IPS-18a (cell line): ENCODE measurements around the gene CNST.
"Not testable (repeated sequence)": the region's sequence is repeated elsewhere in the genome, so short reads cannot be mapped to it uniquely, and the experiment has no call there.

Experiments used
- H3K27ac ChIP-seq: one replicate; pipeline ENCODE4 v1.5.1; 2013; ENCODE audit warnings: low read length
- H3K27me3 ChIP-seq: one replicate; pipeline ENCODE4 v1.6.1; 2013; ENCODE audit warnings: mild to moderate bottlenecking, low read length; ENCODE audit not compliant: control insufficient read depth, insufficient read depth
- H3K36me3 ChIP-seq: one replicate; pipeline ENCODE4 v1.6.1; 2013; ENCODE audit warnings: low read depth, low read length; ENCODE audit not compliant: control insufficient read depth
- H3K4me1 ChIP-seq: one replicate; pipeline ENCODE4 v1.6.1; 2013; ENCODE audit warnings: low read depth, low read length; ENCODE audit not compliant: control insufficient read depth
- H3K4me3 ChIP-seq: one replicate; pipeline ENCODE4 v1.5.1; 2013; ENCODE audit warnings: low read length
- H3K9ac ChIP-seq: one replicate; pipeline ENCODE4 v1.6.1; 2013; ENCODE audit warnings: mild to moderate bottlenecking, low read length, moderate library complexity
- H3K9me3 ChIP-seq: one replicate; pipeline ENCODE4 v1.6.1; 2013; ENCODE audit warnings: low read depth, low read length; ENCODE audit not compliant: control insufficient read depth

CNST gene

GRCh38 chr1:246683521-246683920, 117.3 kb downstream of the CNST start:
- no peaks in the 10 kb centered on the region for H3K4me1 ChIP-seq
- no peak overlapping the region for H3K9ac ChIP-seq
- H3K9me3 ChIP-seq, result no peaks in the 10 kb centered on the region

DNA sequence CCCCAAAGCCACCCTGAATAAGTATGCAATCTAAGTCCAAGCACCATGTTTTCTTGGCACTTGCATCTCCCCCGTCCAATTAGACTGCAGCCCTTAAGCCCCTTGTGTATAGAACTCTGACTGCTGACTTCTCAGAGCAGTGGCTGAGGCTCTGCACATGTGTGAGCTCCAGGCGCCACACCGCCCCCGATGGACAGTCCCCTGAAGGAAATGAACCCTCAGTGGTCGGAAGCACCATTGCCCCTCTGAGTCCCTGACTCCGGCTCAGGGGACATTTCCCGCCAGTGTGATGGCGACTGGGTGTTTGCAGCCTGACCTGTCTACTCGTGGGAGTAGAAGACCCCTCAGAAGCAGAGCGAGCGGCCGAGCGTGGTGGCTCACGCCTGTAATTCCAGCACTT, 120.7 kb downstream of the CNST start:
- no peak overlapping the region for H3K9ac ChIP-seq
- H3K36me3 ChIP-seq, result no peaks in the 10 kb centered on the region
- H3K4me3 ChIP-seq, result no peak overlapping the region
- no peak overlapping the region for H3K27ac ChIP-seq
- H3K4me1 ChIP-seq, result no peaks in the 10 kb centered on the region
- no peaks in the 10 kb centered on the region for H3K9me3 ChIP-seq
- no peaks in the 10 kb centered on the region for H3K27me3 ChIP-seq

More at GRCh38 chr1:246683521-246683920, 117.3 kb downstream of the CNST start:
- Histone ChIP-seq H3K27me3 (no peaks in the 10 kb centered on the region), H3K4me3 (no peak overlapping the region), H3K27ac (no peak overlapping the region), H3K36me3 (no peaks in the 10 kb centered on the region)

- H3K27ac ChIP-seq, result no peak overlapping the region
- no peak overlapping the region for H3K9ac ChIP-seq
These were observed 123.3 kb downstream of the CNST start for GRCh38 chr1:246689409-246690008.

GRCh38 chr1:246690100-246690499, 123.8 kb downstream of the CNST start:
- peaks cover 4% of the 10 kb centered on the region for H3K9me3 ChIP-seq
- no peak overlapping the region for H3K27ac ChIP-seq
- H3K9ac ChIP-seq, result no peak overlapping the region
- no peak overlapping the region for H3K4me3 ChIP-seq
- no peaks in the 10 kb centered on the region for H3K27me3 ChIP-seq
- no peaks in the 10 kb centered on the region for H3K4me1 ChIP-seq
- H3K36me3 ChIP-seq, result no peaks in the 10 kb centered on the region

More at GRCh38 chr1:246689409-246690008, 123.3 kb downstream of the CNST start:
- Histone ChIP-seq H3K27me3 (no peaks in the 10 kb centered on the region), H3K4me3 (no peak overlapping the region), H3K4me1 (no peaks in the 10 kb centered on the region), H3K36me3 (no peaks in the 10 kb centered on the region), H3K9me3 (peaks cover 4% of the 10 kb centered on the region)

- Histone ChIP-seq H3K9ac (no peak overlapping the region), H3K4me3 (no peak overlapping the region), H3K27me3 (no peaks in the 10 kb centered on the region), H3K9me3 (peaks cover 4% of the 10 kb centered on the region), H3K27ac (no peak overlapping the region), H3K36me3 (no peaks in the 10 kb centered on the region), H3K4me1 (no peaks in the 10 kb centered on the region)
These were observed 125.6 kb downstream of the CNST start for GRCh38 chr1:246691622-246692495.

DNA sequence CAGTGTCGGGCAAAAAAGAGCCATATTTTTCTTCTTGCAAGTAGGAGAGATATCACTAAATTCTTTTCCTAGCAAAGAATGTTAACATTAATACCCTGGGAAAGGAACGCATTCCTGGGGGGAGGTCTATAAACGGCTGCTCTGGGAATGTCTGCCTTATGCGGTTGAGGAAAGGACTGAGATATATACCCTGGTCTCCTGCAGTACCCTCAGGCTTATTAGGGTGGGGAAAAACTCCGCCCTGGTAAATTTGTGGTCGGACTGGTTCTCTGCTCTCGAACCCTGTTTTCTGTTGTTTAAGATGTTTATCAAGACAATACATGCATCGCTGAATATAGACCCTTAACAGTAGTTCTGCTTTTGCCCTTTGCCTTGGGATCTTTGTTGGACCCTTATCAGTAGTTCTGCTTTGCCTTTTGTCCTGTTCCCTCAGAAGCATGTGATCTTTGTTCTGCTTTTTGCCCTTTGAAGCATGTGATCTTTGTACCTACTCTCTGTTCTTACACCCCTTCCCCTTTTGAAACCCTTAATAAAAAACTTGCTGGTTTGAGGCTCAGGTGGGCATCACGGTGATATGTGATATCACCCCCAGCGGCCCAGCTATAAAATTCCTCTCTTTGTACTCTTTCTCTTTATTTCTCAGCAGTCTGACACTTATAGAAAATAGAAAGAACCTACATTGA, 128.1 kb downstream of the CNST start:
- not testable (repeated sequence) for H3K27me3 ChIP-seq, H3K9me3 ChIP-seq, H3K9ac ChIP-seq, H3K4me1 ChIP-seq, H3K36me3 ChIP-seq, H3K27ac ChIP-seq, H3K4me3 ChIP-seq

DNA sequence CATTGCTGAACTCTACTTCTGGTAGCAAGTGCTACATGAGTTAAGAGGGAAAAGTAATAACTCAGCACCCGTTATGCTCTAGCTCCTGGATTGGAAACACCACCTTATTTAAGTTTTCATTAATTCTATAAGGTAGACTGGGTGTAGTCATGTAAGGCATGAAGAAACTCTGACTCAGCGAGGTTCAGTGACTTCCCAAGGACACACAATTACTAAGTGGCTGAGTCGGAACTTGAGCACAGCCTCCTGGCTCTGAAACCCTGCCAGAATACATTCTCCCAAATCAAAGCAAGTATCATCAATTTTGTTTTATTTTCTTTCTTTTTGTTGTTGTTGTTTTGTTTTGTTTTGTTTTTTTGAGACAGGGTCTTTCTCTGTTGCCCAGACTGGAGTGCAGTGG, 128.9 kb downstream of the CNST start:
- H3K9me3 ChIP-seq, result peaks cover 4% of the 10 kb centered on the region
- no peaks in the 10 kb centered on the region for H3K4me1 ChIP-seq
- H3K27ac ChIP-seq, result no peak overlapping the region
- no peak overlapping the region for H3K9ac ChIP-seq
- no peaks in the 10 kb centered on the region for H3K27me3 ChIP-seq
- H3K4me3 ChIP-seq, result no peak overlapping the region
- no peaks in the 10 kb centered on the region for H3K36me3 ChIP-seq

- no peak overlapping the region for H3K9ac ChIP-seq
- no peaks in the 10 kb centered on the region for H3K4me1 ChIP-seq
- H3K27ac ChIP-seq, result no peak overlapping the region
- no peak overlapping the region for H3K4me3 ChIP-seq
- H3K27me3 ChIP-seq, result no peaks in the 10 kb centered on the region
- H3K9me3 ChIP-seq, result peaks cover 4% of the 10 kb centered on the region
- no peaks in the 10 kb centered on the region for H3K36me3 ChIP-seq
These were observed 129.4 kb downstream of the CNST start for GRCh38 chr1:246695666-246696065.

DNA sequence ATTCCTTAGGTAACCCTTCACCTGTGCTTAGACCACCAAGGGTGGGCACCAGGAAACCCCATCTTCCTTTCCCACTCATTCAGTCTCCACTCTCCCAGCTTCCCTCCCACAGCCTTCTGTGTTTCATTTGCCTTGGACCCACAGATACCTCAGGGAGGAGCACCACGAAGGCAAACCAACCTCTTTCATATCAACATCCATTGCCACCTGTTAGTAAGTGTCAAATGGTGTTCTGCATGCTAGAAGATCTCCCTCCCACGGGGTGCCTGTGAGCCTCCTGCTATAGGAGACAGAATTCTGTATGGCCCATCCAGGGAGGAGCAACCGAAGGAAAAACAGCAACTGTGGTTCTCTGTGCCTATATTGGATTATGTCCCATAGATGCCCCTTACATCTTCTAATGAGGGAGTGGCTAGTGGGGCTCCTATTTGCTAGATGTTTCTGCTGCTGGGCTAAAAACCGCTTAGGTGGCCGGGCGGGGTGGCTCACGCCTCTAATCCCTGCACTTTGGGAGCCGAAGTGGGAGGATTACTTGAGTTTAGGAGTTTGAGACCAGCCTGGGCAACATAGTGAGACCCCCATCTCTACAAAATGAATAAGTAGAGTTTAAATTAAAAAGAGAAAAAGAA, 132.3 kb downstream of the CNST start:
- Histone ChIP-seq H3K27ac (no peak overlapping the region), H3K27me3 (no peaks in the 10 kb centered on the region), H3K9me3 (no peaks in the 10 kb centered on the region), H3K36me3 (no peaks in the 10 kb centered on the region), H3K9ac (no peak overlapping the region), H3K4me3 (no peak overlapping the region), H3K4me1 (no peaks in the 10 kb centered on the region)

DNA sequence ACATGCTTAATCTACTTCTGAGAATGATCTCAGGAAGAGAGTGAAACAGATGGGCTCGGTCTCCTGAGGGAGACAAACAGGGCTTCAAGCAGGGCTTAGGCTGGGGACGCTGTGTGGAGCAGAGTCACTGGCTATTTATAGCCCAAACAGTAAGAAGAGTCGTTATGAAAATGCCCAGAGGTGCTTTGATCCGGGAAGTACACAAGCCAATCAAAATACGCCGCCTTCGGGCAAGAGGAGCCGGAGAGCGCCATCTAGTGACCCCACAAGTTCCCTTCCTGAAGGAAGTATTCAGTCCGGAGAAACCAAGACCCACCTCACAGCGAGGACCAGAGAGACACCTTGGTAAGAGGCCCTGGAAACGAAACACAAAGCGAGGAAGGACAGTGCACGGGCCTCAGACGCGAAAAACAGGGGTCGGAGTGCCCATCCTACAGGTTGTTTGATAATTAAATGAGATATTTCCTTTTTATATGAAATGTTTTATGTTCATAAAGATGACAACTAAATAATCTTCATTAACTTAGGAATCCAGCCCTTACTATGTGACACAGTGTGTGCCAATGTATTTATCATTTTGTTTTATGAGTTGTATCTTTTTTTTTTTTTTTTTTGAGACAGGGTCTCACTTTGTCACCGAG, 133.0 kb downstream of the CNST start:
- Histone ChIP-seq H3K27me3 (no peaks in the 10 kb centered on the region), H3K9me3 (no peaks in the 10 kb centered on the region), H3K9ac (no peak overlapping the region), H3K36me3 (no peaks in the 10 kb centered on the region), H3K27ac (no peak overlapping the region), H3K4me3 (no peak overlapping the region), H3K4me1 (no peaks in the 10 kb centered on the region)

GRCh38 chr1:246703581-246703980, 137.3 kb downstream of the CNST start:
- Histone ChIP-seq H3K4me1 (no peaks in the 10 kb centered on the region), H3K4me3 (no peak overlapping the region)

More at GRCh38 chr1:246703581-246703980, 137.3 kb downstream of the CNST start:
- Histone ChIP-seq H3K36me3 (no peaks in the 10 kb centered on the region), H3K9ac (no peak overlapping the region), H3K9me3 (no peaks in the 10 kb centered on the region), H3K27me3 (no peaks in the 10 kb centered on the region), H3K27ac (no peak overlapping the region)
